22Rv1 (cell line): Measurements from ENCODE around the gene FAM76B.

Source experiments
- H3K27ac ChIP-seq: fragments of 450-650 bp; 2 replicates; pipeline ENCODE4 v1.5.1; 2017
- ZFX ChIP-seq: fragments of 450-650 bp; IDR thresholded peaks from 2 replicates; pipeline ENCODE4 v1.6.1; 2017; ENCODE audit warnings: antibody characterized with exemption, borderline replicate concordance
- TF ChIP-seq, protein P1 (sequence below): fragments of 450-650 bp; IDR thresholded peaks from 2 replicates; pipeline ENCODE4 v1.5.1; 2017; ENCODE audit warnings: mild to moderate bottlenecking

The FAM76B gene

DNA sequence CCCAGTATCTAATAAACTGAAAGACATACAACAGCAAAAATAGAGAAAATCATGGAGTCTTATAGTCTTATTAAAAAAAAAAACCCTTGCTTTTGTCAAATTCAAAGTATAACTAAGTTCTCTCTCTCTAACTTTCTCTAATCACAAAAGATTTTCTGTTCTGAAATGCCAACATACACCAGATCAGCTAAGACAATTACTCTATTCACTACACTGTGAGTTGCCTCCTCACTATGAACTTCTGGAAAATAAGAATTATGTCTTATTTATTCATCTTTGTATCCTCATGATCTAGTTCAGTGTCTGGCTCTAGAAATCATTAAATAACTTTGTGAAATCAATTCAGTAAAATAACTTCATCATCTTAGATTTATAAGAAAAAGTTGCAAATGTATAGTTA is 12.7 kb downstream of the FAM76B start:
- TF ChIP-seq, protein P1, sequence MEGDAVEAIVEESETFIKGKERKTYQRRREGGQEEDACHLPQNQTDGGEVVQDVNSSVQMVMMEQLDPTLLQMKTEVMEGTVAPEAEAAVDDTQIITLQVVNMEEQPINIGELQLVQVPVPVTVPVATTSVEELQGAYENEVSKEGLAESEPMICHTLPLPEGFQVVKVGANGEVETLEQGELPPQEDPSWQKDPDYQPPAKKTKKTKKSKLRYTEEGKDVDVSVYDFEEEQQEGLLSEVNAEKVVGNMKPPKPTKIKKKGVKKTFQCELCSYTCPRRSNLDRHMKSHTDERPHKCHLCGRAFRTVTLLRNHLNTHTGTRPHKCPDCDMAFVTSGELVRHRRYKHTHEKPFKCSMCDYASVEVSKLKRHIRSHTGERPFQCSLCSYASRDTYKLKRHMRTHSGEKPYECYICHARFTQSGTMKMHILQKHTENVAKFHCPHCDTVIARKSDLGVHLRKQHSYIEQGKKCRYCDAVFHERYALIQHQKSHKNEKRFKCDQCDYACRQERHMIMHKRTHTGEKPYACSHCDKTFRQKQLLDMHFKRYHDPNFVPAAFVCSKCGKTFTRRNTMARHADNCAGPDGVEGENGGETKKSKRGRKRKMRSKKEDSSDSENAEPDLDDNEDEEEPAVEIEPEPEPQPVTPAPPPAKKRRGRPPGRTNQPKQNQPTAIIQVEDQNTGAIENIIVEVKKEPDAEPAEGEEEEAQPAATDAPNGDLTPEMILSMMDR, result no peak
- no peak for TF ChIP-seq ZFX

DNA sequence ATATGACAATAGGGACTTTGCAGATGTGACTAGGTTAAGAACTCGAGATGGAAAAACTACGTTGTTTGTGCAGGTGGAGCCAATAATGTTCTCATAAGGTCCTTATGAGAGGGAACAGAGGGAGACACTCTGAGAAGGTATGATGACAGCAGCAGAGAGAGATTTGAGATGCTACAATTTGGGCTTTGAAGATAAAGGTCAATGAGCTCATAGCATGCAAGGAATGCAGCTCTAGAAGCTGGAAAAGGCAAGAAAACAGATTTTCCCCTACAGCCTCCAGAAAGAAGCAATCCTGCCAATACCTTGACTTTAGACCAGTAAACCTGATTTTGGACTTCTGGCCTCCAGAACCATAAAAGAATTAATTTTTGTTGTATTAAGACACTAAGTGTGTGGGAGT is 21.1 kb downstream of the FAM76B start:
- no peak for TF ChIP-seq ZFX
- TF ChIP-seq, protein P1, result no peak
- H3K27ac ChIP-seq, result no peak overlapping the region

More for the DNA sequence above, 12.7 kb downstream of the FAM76B start:
- H3K27ac ChIP-seq, result no peak overlapping the region

DNA sequence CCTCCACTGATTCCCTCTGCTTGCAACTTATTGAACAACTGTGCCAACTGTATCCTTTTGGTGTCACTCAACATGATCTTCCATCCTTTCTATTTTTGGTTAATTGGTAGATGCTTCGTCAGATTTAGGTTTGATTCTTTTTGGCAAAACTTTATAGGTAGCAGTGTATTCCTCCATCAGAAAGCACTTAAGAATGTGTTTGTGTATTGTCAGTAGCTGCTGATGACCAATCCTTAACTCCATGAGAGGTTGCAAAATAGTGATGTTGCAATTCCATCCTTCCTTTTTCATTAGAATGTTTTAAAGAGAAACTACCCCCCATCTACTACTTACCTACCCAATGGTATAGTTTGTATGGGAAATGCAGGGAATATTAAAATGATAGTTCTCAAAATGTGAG is 22.1 kb downstream of the FAM76B start:
- H3K27ac ChIP-seq, result no peak overlapping the region
- TF ChIP-seq, protein P1, result no peak
- no peak for TF ChIP-seq ZFX

DNA sequence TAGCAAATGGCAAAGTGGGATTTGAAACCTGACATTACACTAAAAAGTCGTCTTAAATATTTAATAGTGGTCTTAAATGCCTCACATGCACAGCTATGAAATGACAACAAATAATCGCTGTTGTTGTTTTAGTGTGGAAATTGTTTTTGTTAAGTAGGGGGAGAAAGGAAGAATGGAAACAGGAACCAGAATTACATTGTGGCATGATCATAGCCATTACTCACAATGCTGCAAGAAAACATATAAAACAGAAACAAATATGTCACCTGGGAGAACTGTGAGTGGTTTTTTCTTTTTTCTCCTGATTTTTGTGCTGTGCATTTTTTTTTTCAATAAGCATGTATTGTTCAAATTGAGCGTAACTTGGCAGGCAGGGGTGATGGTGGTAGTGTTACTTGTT is 22.9 kb downstream of the FAM76B start:
- TF ChIP-seq ZFX, result no peak
- TF ChIP-seq, protein P1, result no peak

DNA sequence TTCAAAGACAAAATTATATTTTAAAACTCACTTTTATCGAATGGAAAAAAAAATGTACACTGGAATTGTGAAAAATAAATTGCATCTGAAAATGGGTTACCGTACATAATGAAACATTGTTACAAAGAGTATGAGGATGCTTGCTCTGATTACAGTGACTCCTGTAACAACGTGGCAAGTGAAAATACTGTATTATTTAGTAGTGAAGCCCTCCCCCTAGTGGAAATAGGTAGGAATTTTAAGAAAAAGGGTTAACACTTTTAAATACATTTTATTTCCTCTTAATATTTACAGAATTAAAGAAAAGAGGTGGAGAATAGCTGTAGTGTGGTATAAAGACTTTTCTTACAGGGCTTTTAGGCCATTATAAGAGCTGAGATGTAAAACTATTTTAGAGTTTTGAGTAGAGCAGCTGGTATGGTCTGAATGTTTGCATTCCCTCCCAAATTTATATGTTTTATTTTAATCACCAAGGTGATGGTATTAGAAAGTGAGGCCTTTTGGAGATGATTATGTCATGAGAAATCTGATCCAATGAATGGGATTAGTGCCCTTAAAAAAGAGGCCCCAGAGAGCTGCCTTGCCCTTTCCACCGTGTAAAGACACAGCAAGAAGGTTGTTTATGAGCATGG is 25.2 kb downstream of the FAM76B start:
- H3K27ac ChIP-seq, result no peak overlapping the region

More for the DNA sequence above, 22.9 kb downstream of the FAM76B start:
- H3K27ac ChIP-seq, result no peak overlapping the region

DNA sequence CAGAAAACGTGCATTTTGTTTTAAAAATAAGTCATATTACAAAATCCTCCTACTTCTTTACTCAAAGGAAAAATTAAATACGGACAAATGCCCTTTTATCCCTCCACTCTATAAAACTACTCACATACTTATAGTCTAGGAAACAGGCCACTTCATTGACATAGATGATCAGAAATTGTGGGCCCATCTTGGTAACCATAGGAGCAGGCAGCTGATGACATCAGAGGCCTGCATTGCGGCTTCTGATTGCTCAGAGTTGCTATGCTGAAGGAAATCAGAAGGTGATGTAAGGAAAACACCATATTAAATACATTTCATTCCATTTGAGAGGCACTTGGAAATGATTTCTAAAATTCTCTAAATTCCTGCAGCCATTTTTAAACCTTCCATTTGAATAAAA is 27.0 kb downstream of the FAM76B start:
- no peak overlapping the region for H3K27ac ChIP-seq
- TF ChIP-seq ZFX, result no peak
- TF ChIP-seq, protein P1, result no peak

More for the DNA sequence above, 25.2 kb downstream of the FAM76B start:
- TF ChIP-seq, protein P1, result peak; percentile 79
- TF ChIP-seq ZFX, result no peak

DNA sequence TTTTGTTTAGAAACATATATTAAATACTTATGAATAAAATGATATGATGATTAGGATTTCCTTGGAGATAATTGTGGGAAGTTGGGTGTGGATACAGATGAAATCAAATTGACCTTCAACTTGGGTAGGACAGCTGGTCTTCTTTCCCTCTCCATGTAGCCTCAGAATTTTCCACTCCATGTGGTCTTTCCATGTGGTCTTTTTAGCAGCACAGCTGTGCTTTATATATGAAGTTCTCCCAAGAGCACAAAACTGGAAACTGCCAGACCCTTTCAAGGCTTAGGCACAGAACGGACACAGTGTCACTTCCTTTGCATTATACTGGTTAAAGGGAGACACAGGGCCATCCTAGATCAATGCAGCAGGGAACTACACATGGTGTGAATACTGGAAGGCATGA is 28.6 kb downstream of the FAM76B start:
- H3K27ac ChIP-seq, result no peak overlapping the region
- TF ChIP-seq, protein P1, result no peak
- TF ChIP-seq ZFX, result no peak
